OCI-LY3 (cell line): ENCODE results near the gene NEUROG3.

Source experiments
- H2AFZ ChIP-seq: fragments of 200-600, 300-600 bp; shearing (Covaris generic); 2 replicates; pipeline ENCODE4 v1.6.0; 2014; ENCODE audit warnings: antibody characterized with exemption, low read depth, low read length
- H3K27ac ChIP-seq: fragments of 200-600, 300-600 bp; sonication (generic); 2 replicates; pipeline ENCODE4 v1.5.1; 2014; ENCODE audit warnings: mild to moderate bottlenecking, low read length, moderate library complexity, mixed read lengths
- H3K27me3 ChIP-seq: fragments of 200-600, 300-600 bp; sonication (generic); 2 replicates; pipeline ENCODE4 v1.6.1; 2014; ENCODE audit warnings: low read depth, low read length, mixed read lengths
- H3K36me3 ChIP-seq: fragments of 200-600, 300-600 bp; sonication (generic); replicated peaks from 2 replicates; pipeline ENCODE3; 2014; ENCODE audit warnings: low read depth, low read length, mixed read lengths
- H3K4me1 ChIP-seq: fragments of 300-600, 200-600 bp; sonication (generic); 2 replicates; pipeline ENCODE4 v1.6.1; 2014; ENCODE audit warnings: low read length, mixed read lengths
- H3K4me2 ChIP-seq: fragments of 200-600, 300-600 bp; sonication (generic); 2 replicates; pipeline ENCODE4 v1.6.1; 2014; ENCODE audit warnings: low read length, mixed read lengths
- H3K4me3 ChIP-seq: fragments of 300-600, 200-600 bp; sonication (generic); 2 replicates; pipeline ENCODE4 v1.5.1; 2014; ENCODE audit warnings: antibody characterized with exemption, mild to moderate bottlenecking, low read length, moderate library complexity
- H3K79me2 ChIP-seq: fragments of 300-600, 200-600 bp; shearing (Covaris generic); 2 replicates; pipeline ENCODE4 v1.6.1; 2014; ENCODE audit warnings: mild to moderate bottlenecking, low read length, mixed read lengths
- H3K9ac ChIP-seq: fragments of 300-600, 200-600 bp; shearing (Covaris generic); 2 replicates; pipeline ENCODE4 v1.6.0; 2014; ENCODE audit warnings: mild to moderate bottlenecking, low read length, moderate library complexity
- H3K9me3 ChIP-seq: fragments of 200-600, 300-600 bp; shearing (Covaris generic); 2 replicates; pipeline ENCODE4 v1.6.1; 2014; ENCODE audit warnings: low read length, mixed read lengths; ENCODE audit not compliant: insufficient read depth
- H4K20me1 ChIP-seq: fragments of 200-600, 300-600 bp; sonication (generic); 2 replicates; pipeline ENCODE4 v1.6.1; 2016; ENCODE audit warnings: low read length, mixed read lengths; ENCODE audit not compliant: insufficient read depth
- CTCF ChIP-seq: fragments of 200-600, 300-600 bp; sonication (generic); IDR thresholded peaks from 2 replicates; pipeline ENCODE4 v1.5.1; 2014; ENCODE audit warnings: antibody characterized with exemption, low read length, low read depth
- EZH2phosphoT487 ChIP-seq: fragments of 200-600 bp; shearing (Covaris generic); IDR thresholded peaks from 2 replicates; pipeline ENCODE4 v1.6.1; 2018; ENCODE audit warnings: antibody characterized with exemption, mixed run types, low read depth

The NEUROG3 gene

GRCh38 chr10:69572159-69573055, 815 bp downstream of the NEUROG3 start:
- no peak overlapping the region for H3K4me3 ChIP-seq
- H3K79me2 ChIP-seq, result no peaks in the 10 kb centered on the region
- no peaks in the 10 kb centered on the region for H4K20me1 ChIP-seq
- H3K4me1 ChIP-seq, result peaks cover 10% of the 10 kb centered on the region
- no peaks in the 10 kb centered on the region for H3K9me3 ChIP-seq
- no peak overlapping the region for H3K4me2 ChIP-seq
- no peak for TF ChIP-seq CTCF
- no peak for TF ChIP-seq EZH2phosphoT487
- H3K36me3 ChIP-seq, result no peaks in the 10 kb centered on the region
- H2AFZ ChIP-seq, result no peak overlapping the region
- no peak overlapping the region for H3K9ac ChIP-seq
- no peaks in the 10 kb centered on the region for H3K27me3 ChIP-seq
- no peak overlapping the region for H3K27ac ChIP-seq

- H3K36me3 ChIP-seq, result no peaks in the 10 kb centered on the region
- H3K9me3 ChIP-seq, result no peaks in the 10 kb centered on the region
- no peaks in the 10 kb centered on the region for H3K79me2 ChIP-seq
- H4K20me1 ChIP-seq, result no peaks in the 10 kb centered on the region
- H3K27ac ChIP-seq, result no peak overlapping the region
- H3K4me1 ChIP-seq, result peaks cover 10% of the 10 kb centered on the region
- TF ChIP-seq EZH2phosphoT487 (no peak), CTCF (no peak)
- H3K4me3 ChIP-seq, result no peak overlapping the region
- H2AFZ ChIP-seq, result no peak overlapping the region
- no peak overlapping the region for H3K4me2 ChIP-seq
- no peaks in the 10 kb centered on the region for H3K27me3 ChIP-seq
- no peak overlapping the region for H3K9ac ChIP-seq
Observed at GRCh38 chr10:69571618-69572158, 1.5 kb downstream of the NEUROG3 start.

GRCh38 chr10:69570050-69570816, 3.0 kb downstream of the NEUROG3 start:
- H2AFZ ChIP-seq, result no peak overlapping the region
- no peak overlapping the region for H3K4me3 ChIP-seq
- no peaks in the 10 kb centered on the region for H3K36me3 ChIP-seq
- no peaks in the 10 kb centered on the region for H4K20me1 ChIP-seq
- no peaks in the 10 kb centered on the region for H3K9me3 ChIP-seq
- no peak overlapping the region for H3K4me2 ChIP-seq
- H3K4me1 ChIP-seq, result peaks cover 10% of the 10 kb centered on the region
- H3K27ac ChIP-seq, result no peak overlapping the region
- no peak overlapping the region for H3K9ac ChIP-seq
- no peak for TF ChIP-seq EZH2phosphoT487
- no peak for TF ChIP-seq CTCF
- H3K79me2 ChIP-seq, result no peaks in the 10 kb centered on the region
- H3K27me3 ChIP-seq, result no peaks in the 10 kb centered on the region

GRCh38 chr10:69569396-69569934, 3.8 kb downstream of the NEUROG3 start:
- Histone ChIP-seq H3K9ac (no peak overlapping the region), H3K4me3 (no peak overlapping the region), H3K27me3 (no peaks in the 10 kb centered on the region), H3K79me2 (no peaks in the 10 kb centered on the region), H3K4me2 (no peak overlapping the region), H3K27ac (no peak overlapping the region), H4K20me1 (no peaks in the 10 kb centered on the region), H3K4me1 (peaks cover 10% of the 10 kb centered on the region), H3K9me3 (no peaks in the 10 kb centered on the region), H2AFZ (no peak overlapping the region), H3K36me3 (no peaks in the 10 kb centered on the region)
- TF ChIP-seq CTCF (no peak), EZH2phosphoT487 (no peak)
